Body of pancreas (tissue), 4 donors: ENCODE data around the gene FAM193B. TPM values are rescaled to one million over a fixed set of nuclear protein-coding genes. Genes with fewer than 3 reads are reported as not detected.
"Not testable (repeated sequence)": the region's sequence is repeated elsewhere in the genome, so short reads cannot be mapped to it uniquely, and the experiment has no call there.

Source experiments
- ATAC-seq: fragments of 150-250 bp; one replicate; pipeline ENCODE4 v1.9.1; 2016
- DNase-seq, 4 donors: peaks; one replicate each; pipeline ENCODE4 v3.0.0-alpha.2; 2019
- H3K27ac ChIP-seq, 4 donors: fragments of 200-600 bp; sonication (generic); 1 replicate in 3 of 4; 2 replicates in 1 of 4; pipeline versions ENCODE4 v1.5.1 to v1.6.1; 2016 to 2019; ENCODE audit warnings: mild to moderate bottlenecking in 1 of 4, mixed read lengths in 1 of 4, moderate library complexity in 1 of 4
- H3K27me3 ChIP-seq, 2 donors: fragments of 200-600 bp; sonication (generic); one replicate each; pipeline ENCODE4 v1.6.0; 2016; ENCODE audit warnings: mild to moderate bottlenecking in 1 of 2
- H3K36me3 ChIP-seq, 2 donors: fragments of 200-600 bp; sonication (generic); replicated peaks in 1 of 2; 2 replicates each; pipeline ENCODE4 v1.5.1; 2016; ENCODE audit warnings: low read depth in 2 of 2; ENCODE audit not compliant: insufficient read depth in 1 of 2
- H3K4me1 ChIP-seq: fragments of 200-600 bp; sonication (generic); one replicate; pipeline ENCODE4 v1.6.0; 2016
- H3K4me3 ChIP-seq, 2 donors: fragments of 200-600 bp; sonication (generic); 1 replicate in 1 of 2; 2 replicates in 1 of 2; pipeline ENCODE4 v1.5.1; 2016 to 2019
- H3K9me3 ChIP-seq, 3 donors: fragments of 200-600 bp; sonication (generic); 1 replicate in 2 of 3; 2 replicates in 1 of 3; pipeline ENCODE4 v1.5.1; 2016
- CTCF ChIP-seq, 7 experiments: fragments of 450-650 bp in 4 of 7; fragments of 200-600 bp in 3 of 7; sonication (generic) in 3 of 7; IDR thresholded peaks; one replicate each; pipeline ENCODE4 v1.5.1; 2016 to 2019; ENCODE audit warnings: antibody characterized with exemption in 7 of 7
- POLR2A ChIP-seq, 3 donors: fragments of 450-650 bp; IDR thresholded peaks; one replicate each; pipeline ENCODE4 v1.6.1; 2016; ENCODE audit warnings: antibody characterized with exemption in 3 of 3, mild to moderate bottlenecking in 2 of 3
- WGBS, 2 donors: methylation state at CpG; one replicate each; pipeline ENCODE4 v1.1.5; 2017; 5-methylcytosine and 5-hydroxymethylcytosine counted together
- intact Hi-C: fragments of 100-400 bp; cut with DNase I; formaldehyde crosslinking; loops from one replicate; pipeline ENCODE4 v1.15.1; 2023
- total RNA-seq, 2 donors: library from RNA; depleted of rRNA; stranded (reverse); fragments of >200 nt; gene quantifications; one replicate each; pipeline ENCODE4 v1.1.0, GENCODE V29; 2016

FAM193B gene
- total RNA-seq, 2 donors from 2014 or later = 79.9 to 133 TPM

GRCh38 chr5:177575488-177575887, 21.1 kb upstream of the FAM193B start:
- Histone ChIP-seq H3K9me3 (no peaks in the 10 kb centered on the region), H3K4me3 (no peak overlapping the region), H3K27ac (no peak overlapping the region), H3K36me3 (no peaks in the 10 kb centered on the region), H3K4me1 (no peaks in the 10 kb centered on the region), H3K27me3 (no peaks in the 10 kb centered on the region)
- intact Hi-C loops = no loop called here
- no peak for DNase-seq
- ATAC-seq = no peak
- TF ChIP-seq CTCF (IDR thresholded peaks at IDR 0.05) (no peak), POLR2A (IDR thresholded peaks at IDR 0.05) (no peak)
- 59 to 63% methylated on average over 1 of the region's 1 CpG for WGBS, 2 donors

- intact Hi-C loops = no loop called here
- DNase-seq = no peak
- H3K27ac ChIP-seq = no peak overlapping the region
- no peaks in the 10 kb centered on the region for H3K9me3 ChIP-seq
- WGBS, 2 donors = 87% methylated on average over 2 of the region's 2 CpGs
- no peaks in the 10 kb centered on the region for H3K27me3 ChIP-seq
- no peak for TF ChIP-seq CTCF (IDR thresholded peaks at IDR 0.05)
- no peak for TF ChIP-seq POLR2A (IDR thresholded peaks at IDR 0.05)
- H3K36me3 ChIP-seq = no peaks in the 10 kb centered on the region
- ATAC-seq = no peak
- H3K4me3 ChIP-seq = no peak overlapping the region
- H3K4me1 ChIP-seq = no peaks in the 10 kb centered on the region
Measured at GRCh38 chr5:177569894-177570293, 15.5 kb upstream of the FAM193B start.

GRCh38 chr5:177568326-177568725, 14.0 kb upstream of the FAM193B start:
- H3K27ac ChIP-seq = no peak overlapping the region
- no peak for ATAC-seq

GRCh38 chr5:177565046-177565445, 10.7 kb upstream of the FAM193B start:
- ATAC-seq (no peak), DNase-seq (no peak)
- no peak overlapping the region for H3K4me3 ChIP-seq
- no peaks in the 10 kb centered on the region for H3K36me3 ChIP-seq
- H3K27me3 ChIP-seq = no peaks in the 10 kb centered on the region
- TF ChIP-seq CTCF (IDR thresholded peaks at IDR 0.05) = no peak
- TF ChIP-seq POLR2A (IDR thresholded peaks at IDR 0.05) = no peak
- no peaks in the 10 kb centered on the region for H3K4me1 ChIP-seq
- intact Hi-C loops = no loop called here
- no peaks in the 10 kb centered on the region for H3K9me3 ChIP-seq
- H3K27ac ChIP-seq = no peak overlapping the region
- WGBS, 2 donors = 78 to 79% methylated on average over 8 of the region's 8 CpGs

More at GRCh38 chr5:177568326-177568725, 14.0 kb upstream of the FAM193B start:
- H3K4me1 ChIP-seq = no peaks in the 10 kb centered on the region
- 82 to 83% methylated on average over 7 of the region's 7 CpGs for WGBS, 2 donors
- no peaks in the 10 kb centered on the region for H3K27me3 ChIP-seq
- intact Hi-C loops = no loop called here
- TF ChIP-seq CTCF (IDR thresholded peaks at IDR 0.05) (no peak), POLR2A (IDR thresholded peaks at IDR 0.05) (no peak)
- DNase-seq = no peak
- H3K36me3 ChIP-seq = no peaks in the 10 kb centered on the region
- H3K4me3 ChIP-seq = no peak overlapping the region
- no peaks in the 10 kb centered on the region for H3K9me3 ChIP-seq

- 37 to 54% methylated on average over 8 of the region's 8 CpGs for WGBS, 2 donors
- H3K27me3 ChIP-seq, DNase-seq, ATAC-seq, H3K36me3 ChIP-seq, H3K4me3 ChIP-seq, H3K27ac ChIP-seq, H3K9me3 ChIP-seq: not testable (repeated sequence)
- intact Hi-C loops = loop anchor here (5.0 kb wide), 1 partner anchor 38 kb away; no protein-coding TSS in a partner anchor
- peaks cover 10% of the 10 kb centered on the region for H3K4me1 ChIP-seq
Measured at GRCh38 chr5:177559446-177559941, 5.1 kb upstream of the FAM193B start.
